ENCODE results near the gene SYNGR2.

The SYNGR2 gene

GRCh38 chr17:78168242-78168902, at the start of gene SYNGR2:
SYNGR2 (plus strand) TSS chr17:78168581; CDS start chr17:78168617, 36 bp downstream.
- DNase-seq: peak; percentile 73

GRCh38 chr17:78118801-78119241, 49.6 kb upstream of the SYNGR2 start:
- no peak for DNase-seq

GRCh38 chr17:78120537-78120936, 47.8 kb upstream of the SYNGR2 start:
- no peak for DNase-seq

GRCh38 chr17:78120971-78121800, 47.2 kb upstream of the SYNGR2 start:
- no peak for DNase-seq

GRCh38 chr17:78121801-78122215, 46.6 kb upstream of the SYNGR2 start:
- no peak for DNase-seq

- no peak for DNase-seq
These were observed 46.0 kb upstream of the SYNGR2 start for GRCh38 chr17:78122216-78122930.

- DNase-seq: no peak
These were observed 45.5 kb upstream of the SYNGR2 start for GRCh38 chr17:78122931-78123249.

- no peak for DNase-seq
These were observed 45.0 kb upstream of the SYNGR2 start for GRCh38 chr17:78123258-78123929.

- no peak for DNase-seq
These were observed 44.1 kb upstream of the SYNGR2 start for GRCh38 chr17:78124081-78124835.

- DNase-seq: no peak
These were observed 43.6 kb upstream of the SYNGR2 start for GRCh38 chr17:78124836-78125137.

GRCh38 chr17:78125138-78125913, 43.1 kb upstream of the SYNGR2 start:
- DNase-seq: no peak

- DNase-seq: no peak
These were observed 42.1 kb upstream of the SYNGR2 start for GRCh38 chr17:78125976-78126894.

GRCh38 chr17:78126895-78127238, 41.5 kb upstream of the SYNGR2 start:
- DNase-seq: no peak

- DNase-seq: no peak
These were observed 41.0 kb upstream of the SYNGR2 start for GRCh38 chr17:78127239-78127887.

- no peak for DNase-seq
These were observed 40.4 kb upstream of the SYNGR2 start for GRCh38 chr17:78127888-78128550.

- DNase-seq: no peak
These were observed 39.6 kb upstream of the SYNGR2 start, which contains the start of gene TMC6 for GRCh38 chr17:78128551-78129350. TMC6 (minus strand) TSS chr17:78128755; CDS start chr17:78126832, 1,923 bp downstream.

- DNase-seq: no peak
These were observed 38.9 kb upstream of the SYNGR2 start for GRCh38 chr17:78129351-78130089.

- DNase-seq: no peak
These were observed 38.3 kb upstream of the SYNGR2 start for GRCh38 chr17:78130090-78130436.

Data from right hindlimb (tissue), 1 donor.